Left ventricle myocardium inferior (tissue), 1 donor: ENCODE measurements around the gene MAP1LC3A. TPM values are rescaled to one million over a fixed set of nuclear protein-coding genes. Genes with fewer than 3 reads are reported as not detected.
A peak's percentile ranks its signal among the peaks of the same experiment; 100 is the strongest.

ENCODE experiments used
- DNase-seq: peaks from one replicate; pipeline ENCODE4 v3.0.0-alpha.2; 2020
- H3K27ac ChIP-seq: fragments of 200-600 bp; replicated peaks from 2 replicates; pipeline ENCODE4 v1.8.0; 2021
- H3K27me3 ChIP-seq: fragments of 200-600 bp; 2 replicates; pipeline ENCODE4 v1.8.0; 2021; ENCODE audit warnings: low read depth
- H3K36me3 ChIP-seq: fragments of 200-600 bp; 2 replicates; pipeline ENCODE4 v1.8.0; 2021
- H3K4me1 ChIP-seq: fragments of 200-600 bp; 2 replicates; pipeline ENCODE4 v1.8.0; 2021
- H3K4me3 ChIP-seq: fragments of 200-600 bp; 2 replicates; pipeline ENCODE4 v1.8.0; 2021; ENCODE audit warnings: mild to moderate bottlenecking, moderate library complexity
- H3K9me3 ChIP-seq: fragments of 200-600 bp; replicated peaks from 2 replicates; pipeline ENCODE4 v1.8.0; 2021
- CTCF ChIP-seq: fragments of 200-600 bp; IDR thresholded peaks from 2 replicates; pipeline ENCODE4 v1.8.0; 2021; ENCODE audit warnings: antibody characterized with exemption, mild to moderate bottlenecking, borderline replicate concordance
- intact Hi-C: fragments of 100-400 bp; cut with micrococcal nuclease; formaldehyde crosslinking; loops from one replicate; pipeline ENCODE4 v1.11.0; 2022
- total RNA-seq: library from RNA; stranded (reverse); fragmentation: NEBNext Ultra II Directional; extraction: Animal tissue kit (Norgen Biotek cat#: 25700); gene quantifications from one replicate; pipeline ENCODE4 v1.2.1, GENCODE V29; 2021
- donor health status: DM: no; HTN: yes; CAD: no; lungs with severe emphysema.

MAP1LC3A gene
- total RNA-seq, 1 donor from 2014 or later, result 110 TPM

GRCh38 chr20:34604980-34605788, 46.7 kb downstream of the MAP1LC3A start:
- intact Hi-C loops, result no loop called here
- Histone ChIP-seq H3K9me3 (no peaks in the 10 kb centered on the region), H3K4me3 (peak overlapping the region; percentile 16), H3K27ac (peak overlapping the region; percentile 71), H3K36me3 (no peaks in the 10 kb centered on the region), H3K27me3 (no peaks in the 10 kb centered on the region), H3K4me1 (peaks cover 57% of the 10 kb centered on the region)
- TF ChIP-seq CTCF, result no peak
- DNase-seq, result no peak

- no peak for DNase-seq
- Histone ChIP-seq H3K27ac (no peak overlapping the region), H3K4me3 (no peak overlapping the region), H3K9me3 (no peaks in the 10 kb centered on the region), H3K27me3 (no peaks in the 10 kb centered on the region), H3K36me3 (peaks cover 2% of the 10 kb centered on the region), H3K4me1 (peaks cover 41% of the 10 kb centered on the region)
- no peak for TF ChIP-seq CTCF
- intact Hi-C loops, result no loop called here
Observed at GRCh38 chr20:34607066-34607465, 48.5 kb downstream of the MAP1LC3A start.

Other genes starting within 250 kb of the MAP1LC3A start
- 40.1 TPM for gene ITCH, start 195.4 kb upstream of the MAP1LC3A start, total RNA-seq
- gene DYNLRB1, start 42.3 kb upstream of the MAP1LC3A start, total RNA-seq, result 166 TPM
- 13.7 TPM for gene PIGU, start 118.4 kb downstream of the MAP1LC3A start, total RNA-seq
- 132 TPM for gene TP53INP2, start 145.6 kb downstream of the MAP1LC3A start, total RNA-seq